SH-SY5Y (cell line): ENCODE results near the gene CLEC19A.

Experiments
- GATA2 ChIP-seq: IDR thresholded peaks from 2 replicates; pipeline ENCODE4 v1.6.1; 2011; ENCODE audit warnings: mild to moderate bottlenecking, low read depth, low read length
- GATA3 ChIP-seq: IDR thresholded peaks from 2 replicates; pipeline ENCODE4 v1.6.1; 2011; ENCODE audit warnings: low read depth, mild to moderate bottlenecking, low read length, moderate library complexity

CLEC19A gene

GRCh38 chr16:19285431-19285830, at the start of gene CLEC19A:
CLEC19A (plus strand) TSS chr16:19285731; CDS start chr16:19285852, 121 bp downstream.
- TF ChIP-seq GATA2 (no peak), GATA3 (no peak)

GRCh38 chr16:19235886-19236285, 49.6 kb upstream of the CLEC19A start:
- TF ChIP-seq GATA3 (no peak), GATA2 (no peak)

DNA sequence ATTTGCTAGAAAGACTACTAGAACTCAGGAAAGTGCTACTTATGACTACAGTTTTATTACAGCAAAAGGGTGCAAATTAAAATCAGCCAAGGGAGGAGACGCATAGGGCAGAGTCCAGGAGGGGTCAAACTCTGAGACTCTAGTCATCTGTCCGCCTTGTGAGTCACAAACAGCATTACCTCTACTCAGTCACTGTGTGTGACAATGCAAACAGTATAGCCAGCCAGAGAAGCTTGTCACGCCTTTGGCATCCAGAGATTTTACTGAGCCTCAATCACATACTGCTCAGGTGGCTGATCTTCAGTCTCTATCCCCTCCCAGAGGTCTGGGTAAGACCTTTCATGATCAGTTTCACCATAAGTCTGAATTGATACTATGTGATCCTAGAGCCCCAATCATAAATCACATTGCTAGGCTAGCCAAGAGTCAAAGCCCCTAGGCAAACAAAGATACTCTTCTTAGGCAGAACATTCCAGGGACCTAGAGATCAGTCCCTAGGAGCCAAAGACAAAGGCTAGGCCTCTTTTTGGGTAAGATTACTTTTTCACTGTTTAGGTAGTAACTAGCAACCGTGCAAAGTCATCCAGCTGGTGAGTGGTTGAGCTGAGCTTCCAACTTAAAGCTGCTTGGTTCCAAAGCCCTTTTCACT, 48.8 kb upstream of the CLEC19A start:
- TF ChIP-seq GATA3 (no peak), GATA2 (no peak)

- TF ChIP-seq GATA3 (no peak), GATA2 (no peak)
Observed at GRCh38 chr16:19238406-19238805, 47.1 kb upstream of the CLEC19A start.

DNA sequence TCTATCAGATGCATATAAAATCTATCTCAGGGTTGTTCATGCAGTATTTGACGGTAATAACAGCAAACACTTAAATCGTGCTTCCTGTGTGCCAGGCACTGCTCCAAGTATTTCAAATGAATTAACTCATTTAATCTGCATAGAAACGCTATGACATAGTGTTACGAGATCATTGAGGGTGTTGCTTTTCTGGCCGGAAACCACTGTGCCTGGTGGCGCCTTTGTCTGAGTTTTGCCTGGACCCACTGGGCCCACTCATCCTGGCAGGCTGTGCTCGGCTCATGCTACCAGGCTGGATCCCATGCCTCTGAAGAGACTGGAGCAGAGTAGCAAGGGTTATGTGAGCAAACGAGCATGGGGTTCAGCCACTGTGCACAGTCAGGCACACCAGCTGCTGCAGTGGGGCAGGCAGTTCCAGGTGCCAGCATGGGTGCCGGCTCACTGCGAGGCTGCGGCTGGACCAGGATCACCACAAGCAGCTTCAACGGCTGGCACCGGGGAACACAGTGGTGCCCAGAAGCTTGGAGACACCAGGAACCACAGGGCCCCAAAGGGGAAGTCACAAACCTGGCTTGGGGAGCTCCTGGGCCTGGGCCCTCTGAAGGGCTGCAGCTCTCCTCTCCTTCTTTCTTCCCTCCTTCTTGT, 45.9 kb upstream of the CLEC19A start:
- TF ChIP-seq GATA3 (no peak), GATA2 (no peak)

DNA sequence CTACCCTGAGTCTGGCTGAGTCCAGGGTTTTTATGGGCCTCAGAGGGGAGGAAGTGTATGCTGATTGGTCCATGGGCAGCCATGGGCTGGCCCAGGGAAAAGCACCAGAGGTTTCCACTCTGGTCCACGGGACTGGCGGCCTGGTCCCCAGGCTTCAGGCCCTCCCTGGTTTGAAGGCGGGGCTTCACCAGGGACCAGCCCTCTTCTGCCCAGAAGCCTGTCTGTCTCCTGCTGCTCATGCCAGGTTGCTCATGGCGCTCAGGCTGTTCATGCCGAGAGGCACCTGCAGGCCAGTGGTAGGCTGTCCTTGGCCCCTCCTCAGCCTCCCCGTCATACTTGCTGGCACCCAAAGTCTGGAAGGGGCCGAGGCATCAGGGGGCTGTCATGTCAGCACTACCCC, 45.0 kb upstream of the CLEC19A start:
- TF ChIP-seq GATA2 (no peak), GATA3 (no peak)

GRCh38 chr16:19241512-19241911, 44.0 kb upstream of the CLEC19A start:
- TF ChIP-seq GATA2: no peak
- TF ChIP-seq GATA3: no peak

DNA sequence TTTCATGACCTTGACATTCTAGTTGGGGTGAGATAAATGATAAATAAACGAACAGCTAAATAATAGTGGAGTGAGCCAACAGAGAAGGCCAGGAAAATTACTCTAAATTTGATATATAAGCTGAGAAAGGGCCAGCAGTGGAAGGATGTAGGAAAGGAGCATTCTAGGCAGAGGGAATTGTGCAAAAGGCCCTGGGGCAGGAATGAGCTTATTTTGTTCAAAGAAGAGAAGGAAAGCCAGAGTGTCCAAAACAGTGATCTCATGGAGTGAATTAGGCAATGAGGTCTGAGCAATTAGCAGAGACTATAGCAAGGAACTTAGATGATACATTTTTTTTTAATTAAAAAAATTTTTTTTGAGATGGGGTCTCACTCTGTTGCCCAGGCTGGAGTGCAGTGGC, 43.3 kb upstream of the CLEC19A start:
- no peak for TF ChIP-seq GATA2
- no peak for TF ChIP-seq GATA3

- TF ChIP-seq GATA3: no peak
- no peak for TF ChIP-seq GATA2
Observed at GRCh38 chr16:19242987-19243575, 42.5 kb upstream of the CLEC19A start.

- no peak for TF ChIP-seq GATA3
- no peak for TF ChIP-seq GATA2
Observed at GRCh38 chr16:19245326-19245925, 40.1 kb upstream of the CLEC19A start.

GRCh38 chr16:19252904-19253303, 32.6 kb upstream of the CLEC19A start:
- TF ChIP-seq GATA3 (no peak), GATA2 (no peak)

GRCh38 chr16:19254611-19255010, 30.9 kb upstream of the CLEC19A start:
- TF ChIP-seq GATA3 (no peak), GATA2 (no peak)

DNA sequence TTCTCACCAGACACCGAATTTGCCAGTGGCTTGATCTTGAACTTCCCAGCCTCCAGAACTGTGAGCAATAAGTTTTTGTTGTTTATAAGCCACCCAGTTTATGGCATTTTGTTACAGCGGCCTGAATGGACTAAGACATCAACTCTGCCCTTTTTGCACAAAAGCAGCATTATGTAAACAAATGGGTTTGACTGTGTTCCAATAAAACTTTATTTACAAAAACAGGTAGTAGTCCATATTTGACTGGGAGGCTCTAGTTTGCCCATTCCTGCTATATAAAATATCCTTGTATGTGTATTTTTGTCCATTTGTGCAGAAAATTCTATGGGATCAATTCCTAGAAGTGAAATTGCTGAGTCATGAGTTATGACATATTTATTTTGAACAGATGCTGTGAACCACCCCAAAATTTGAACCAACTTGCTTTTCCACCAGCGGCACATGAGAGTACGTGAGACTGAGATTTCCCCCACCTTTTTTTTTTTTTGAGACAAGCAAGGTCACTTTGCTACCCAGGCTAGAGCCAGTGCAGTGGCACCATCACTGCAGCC, 21.3 kb upstream of the CLEC19A start:
- TF ChIP-seq GATA2 (no peak), GATA3 (no peak)

GRCh38 chr16:19265380-19265930, 20.1 kb upstream of the CLEC19A start:
- TF ChIP-seq GATA3 (no peak), GATA2 (no peak)
